Esophagus (tissue), 2 donors: ENCODE measurements around the gene C1orf159. TPM values are rescaled to one million over a fixed set of nuclear protein-coding genes. Genes with fewer than 3 reads are reported as not detected.

Source experiments
- H3K27ac ChIP-seq, 2 donors: one replicate each; pipeline ENCODE4 v1.5.1; 2013; ENCODE audit warnings: low read depth in 2 of 2, mild to moderate bottlenecking in 2 of 2, inconsistent platforms in 1 of 2, low read length in 1 of 2, moderate library complexity in 1 of 2
- H3K27me3 ChIP-seq, 2 donors: one replicate each; pipeline ENCODE4 v1.6.1; 2013; ENCODE audit warnings: low read length in 2 of 2, control low read depth in 1 of 2, mild to moderate bottlenecking in 1 of 2; ENCODE audit not compliant: insufficient read depth in 2 of 2, control insufficient read depth in 1 of 2
- H3K36me3 ChIP-seq, 2 donors: one replicate each; pipeline ENCODE4 v1.6.1; 2013; ENCODE audit warnings: low read length in 1 of 2; ENCODE audit not compliant: control insufficient read depth in 2 of 2, insufficient read depth in 2 of 2
- H3K4me1 ChIP-seq, 2 donors: one replicate each; pipeline ENCODE4 v1.6.1; 2013; ENCODE audit warnings: low read length in 1 of 2; ENCODE audit not compliant: control insufficient read depth in 2 of 2, insufficient read depth in 2 of 2
- H3K4me3 ChIP-seq, 2 donors: one replicate each; pipeline ENCODE4 v1.5.1; 2013; ENCODE audit warnings: low read length in 2 of 2, mild to moderate bottlenecking in 2 of 2, low read depth in 1 of 2, moderate library complexity in 1 of 2
- H3K9me3 ChIP-seq, 2 donors: one replicate each; pipeline ENCODE4 v1.6.1; 2013; ENCODE audit warnings: mild to moderate bottlenecking in 2 of 2, low read depth in 1 of 2, low read length in 1 of 2, moderate library complexity in 1 of 2; ENCODE audit not compliant: control insufficient read depth in 2 of 2, insufficient read depth in 1 of 2
- WGBS, 2 donors: extraction: QIAGEN DNeasy Blood & Tissue Kit; methylation state at CpG; one replicate each; pipeline ENCODE4 v1.1.7; 2013; 5-methylcytosine and 5-hydroxymethylcytosine counted together
- polyA plus RNA-seq, 2 donors: library from polyadenylated mRNA; stranded (reverse); fragments of 200-250 nt; gene quantifications; one replicate each; pipeline ENCODE4 v1.2.3, GENCODE V29; 2013
- donor health status: healthy with polysubstance abuse.
- donor health status: Bipolar disorder and iron deficiency.

Gene C1orf159
- polyA plus RNA-seq, 2 donors: 13.0 to 27.5 TPM

DNA sequence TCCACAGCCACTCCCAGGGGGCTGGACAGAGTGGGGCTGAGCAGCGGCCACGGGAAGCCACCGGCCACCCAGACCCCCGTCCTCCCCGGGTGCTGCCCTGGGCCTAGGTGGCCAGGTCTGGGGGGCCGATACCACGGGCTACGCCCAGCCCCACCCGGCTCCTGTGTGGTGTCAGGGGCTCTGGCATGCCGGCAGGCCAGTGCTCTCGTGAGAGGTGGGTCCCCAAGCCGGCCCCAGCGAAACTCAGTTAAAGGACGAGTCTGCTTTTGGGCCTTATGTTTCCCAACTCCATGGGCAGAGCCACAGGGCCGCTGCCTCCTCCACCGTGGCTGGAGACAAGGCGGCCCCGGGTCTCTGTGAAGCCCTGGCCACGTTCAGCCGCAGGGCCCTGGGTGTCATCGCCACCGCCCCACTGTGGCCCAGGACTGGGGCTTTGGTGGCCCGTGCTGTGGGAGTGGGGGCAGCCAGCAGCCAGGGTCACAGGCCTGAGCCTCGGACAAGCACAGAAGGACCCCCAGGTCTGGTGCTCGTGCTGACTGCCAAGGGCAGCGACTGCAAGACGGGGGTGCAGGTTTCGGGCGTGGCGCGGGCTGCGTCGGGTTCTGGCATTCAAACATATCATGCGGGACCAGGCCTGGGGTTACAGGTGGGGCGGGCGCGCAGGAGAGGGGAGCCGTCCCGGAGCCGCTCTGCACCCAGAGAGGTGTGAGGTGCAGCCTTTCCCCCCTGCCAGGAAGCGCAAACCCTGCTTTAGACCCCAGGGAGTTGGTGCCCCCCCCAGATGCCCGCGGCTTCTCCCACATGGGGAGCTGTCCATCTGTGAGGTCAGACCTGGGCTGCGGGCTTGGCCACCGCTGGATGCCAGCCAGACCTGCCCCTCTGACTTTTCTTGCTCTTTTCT, 11.9 kb upstream of the C1orf159 start:
- H3K4me1 ChIP-seq: peaks cover 0 to 4% of the 10 kb centered on the region in 2 donors
- no peaks in the 10 kb centered on the region for H3K27me3 ChIP-seq
- H3K9me3 ChIP-seq: peaks cover 0 to 5% of the 10 kb centered on the region in 2 donors
- WGBS, 2 donors: 77 to 84% methylated on average over 38 to 45 of the region's 45 CpGs
- no peaks in the 10 kb centered on the region for H3K36me3 ChIP-seq
- no peak overlapping the region for H3K27ac ChIP-seq
- no peak overlapping the region for H3K4me3 ChIP-seq

DNA sequence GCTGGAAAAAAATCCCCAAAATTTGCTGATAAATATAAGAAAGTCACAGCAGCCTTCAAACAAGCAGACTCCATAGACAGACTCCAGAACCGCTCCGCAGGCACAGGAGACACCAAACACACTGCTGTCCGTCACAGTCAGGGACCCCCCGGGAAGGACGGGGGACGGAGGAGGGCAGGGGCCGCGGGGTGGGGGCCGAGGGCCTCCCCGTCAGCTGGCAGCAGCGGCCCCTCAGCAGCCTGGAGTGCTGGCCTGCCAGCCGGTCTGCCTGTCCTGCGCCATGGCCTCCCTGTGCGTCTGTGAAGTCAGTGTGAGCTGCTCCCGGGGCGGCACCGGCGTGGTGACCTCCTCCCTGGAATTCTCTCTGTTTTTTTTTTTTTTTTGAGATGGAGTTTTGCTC, 10.1 kb upstream of the C1orf159 start:
- peaks cover 0 to 3% of the 10 kb centered on the region in 2 donors for H3K4me1 ChIP-seq

DNA sequence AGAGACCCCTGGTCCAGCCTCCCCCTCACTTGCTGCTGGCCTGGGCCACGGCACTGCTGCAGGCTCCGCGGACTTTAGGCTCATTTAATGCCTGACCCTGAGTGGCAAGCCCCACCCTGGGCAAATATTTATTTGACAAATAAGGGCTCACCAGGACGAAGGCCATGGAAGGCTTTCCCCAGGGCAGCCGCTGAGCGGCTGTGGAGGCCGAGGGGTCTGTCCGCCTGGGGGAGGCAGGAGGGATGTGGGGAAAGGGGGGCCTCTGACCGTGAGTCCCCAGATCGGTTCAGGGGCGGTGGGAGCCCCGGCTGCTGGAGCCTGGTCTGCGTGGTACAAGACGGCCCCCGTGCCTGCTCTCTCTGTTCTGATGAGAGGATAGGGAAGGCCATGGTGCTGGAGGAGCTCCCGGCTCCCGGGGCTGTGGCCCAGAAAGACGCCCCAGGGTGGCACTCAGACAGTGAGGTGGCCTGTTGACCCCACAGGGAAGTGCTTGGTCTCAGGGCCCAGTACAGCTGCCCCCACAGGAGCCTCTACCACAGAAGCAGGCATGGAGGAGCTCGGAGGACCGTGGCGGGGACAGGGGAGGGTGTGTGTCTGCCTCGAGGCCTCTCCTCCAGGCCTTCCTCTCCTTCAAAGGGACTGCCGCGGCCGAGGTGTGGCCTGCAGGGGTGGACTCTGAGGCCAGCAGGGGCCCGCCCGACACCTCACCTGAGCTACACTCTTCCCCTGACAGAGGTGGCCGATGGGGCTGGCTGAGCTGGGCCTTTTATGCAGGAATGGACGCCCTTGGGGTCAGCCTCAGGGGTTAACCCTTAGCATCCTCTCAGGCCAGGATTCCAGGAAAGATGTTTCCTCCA, 9.1 kb upstream of the C1orf159 start:
- Histone ChIP-seq H3K9me3 (peaks cover 0 to 5% of the 10 kb centered on the region in 2 donors), H3K27ac (no peak overlapping the region), H3K27me3 (no peaks in the 10 kb centered on the region), H3K4me3 (no peak overlapping the region), H3K36me3 (no peaks in the 10 kb centered on the region), H3K4me1 (peaks cover 0 to 3% of the 10 kb centered on the region in 2 donors)
- 69 to 75% methylated on average over 29 of the region's 29 CpGs for WGBS, 2 donors

More for the DNA sequence above, 10.1 kb upstream of the C1orf159 start:
- Histone ChIP-seq H3K9me3 (peaks cover 0 to 5% of the 10 kb centered on the region in 2 donors), H3K4me3 (no peak overlapping the region), H3K27ac (no peak overlapping the region), H3K36me3 (no peaks in the 10 kb centered on the region), H3K27me3 (no peaks in the 10 kb centered on the region)
- 84 to 88% methylated on average over 18 of the region's 18 CpGs for WGBS, 2 donors

DNA sequence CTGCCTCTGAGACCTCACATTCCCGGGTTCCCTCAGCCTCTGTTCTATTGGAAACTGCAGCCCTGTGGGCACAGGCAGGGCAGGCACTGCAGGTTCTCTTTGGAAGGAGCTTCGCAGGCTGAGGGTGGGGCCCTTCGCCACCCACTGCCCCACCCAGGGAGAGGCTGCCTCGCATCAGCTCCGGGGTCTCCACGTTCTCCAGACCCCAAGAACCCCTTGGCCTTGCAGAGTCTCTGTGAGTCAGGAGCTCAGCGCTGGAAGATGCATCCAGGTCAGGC, 8.6 kb upstream of the C1orf159 start:
- Histone ChIP-seq H3K9me3 (peaks cover 0 to 5% of the 10 kb centered on the region in 2 donors), H3K4me1 (peaks cover 0 to 3% of the 10 kb centered on the region in 2 donors), H3K4me3 (no peak overlapping the region), H3K27me3 (no peaks in the 10 kb centered on the region), H3K36me3 (no peaks in the 10 kb centered on the region), H3K27ac (no peak overlapping the region)
- WGBS, 2 donors: 66 to 71% methylated on average over 7 of the region's 7 CpGs

GRCh38 chr1:1123581-1124507, 8.0 kb upstream of the C1orf159 start:
- Histone ChIP-seq H3K9me3 (peaks cover 0 to 5% of the 10 kb centered on the region in 2 donors), H3K27ac (no peak overlapping the region), H3K4me1 (peaks cover 0 to 3% of the 10 kb centered on the region in 2 donors), H3K36me3 (no peaks in the 10 kb centered on the region), H3K27me3 (no peaks in the 10 kb centered on the region), H3K4me3 (no peak overlapping the region)
- 90% methylated on average over 23 of the region's 23 CpGs for WGBS, 2 donors

DNA sequence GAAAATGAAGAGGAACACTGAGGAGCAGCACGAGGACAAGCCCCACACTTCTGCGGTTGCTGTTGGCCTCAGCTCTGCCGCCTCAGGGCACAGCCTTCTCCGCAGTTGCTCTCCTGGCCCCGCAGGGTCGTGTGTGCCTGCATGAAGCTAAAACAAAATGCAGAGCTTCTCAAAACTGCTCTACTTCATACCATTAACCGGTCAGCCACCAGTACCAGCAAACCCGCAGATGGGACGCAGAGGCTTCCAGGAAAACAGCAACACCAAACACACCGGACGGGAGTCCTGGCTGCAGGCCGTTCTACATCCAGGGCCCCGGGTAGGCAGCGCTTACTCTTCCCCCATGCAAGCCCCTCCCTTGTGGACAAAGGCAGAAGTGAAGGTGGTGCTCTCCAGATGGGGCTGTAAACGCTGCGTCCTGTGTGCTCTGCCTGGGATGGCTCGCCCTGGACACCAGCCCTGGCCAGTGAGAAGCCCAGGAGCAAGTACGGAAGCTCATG, 7.1 kb upstream of the C1orf159 start:
- Histone ChIP-seq H3K4me3 (no peak overlapping the region), H3K36me3 (no peaks in the 10 kb centered on the region), H3K4me1 (peaks cover 0 to 3% of the 10 kb centered on the region in 2 donors), H3K27me3 (no peaks in the 10 kb centered on the region), H3K9me3 (peaks cover 0 to 7% of the 10 kb centered on the region in 2 donors), H3K27ac (no peak overlapping the region)
- WGBS, 2 donors: 64 to 69% methylated on average over 18 of the region's 18 CpGs

GRCh38 chr1:1122078-1122811, 6.4 kb upstream of the C1orf159 start:
- Histone ChIP-seq H3K27ac (no peak overlapping the region), H3K9me3 (peaks cover 0 to 8% of the 10 kb centered on the region in 2 donors), H3K4me3 (no peak overlapping the region), H3K4me1 (peaks cover 0 to 3% of the 10 kb centered on the region in 2 donors), H3K36me3 (no peaks in the 10 kb centered on the region), H3K27me3 (no peaks in the 10 kb centered on the region)
- 12 to 13% methylated on average over 29 to 39 of the region's 39 CpGs for WGBS, 2 donors

- 31 to 38% methylated on average over 15 of the region's 15 CpGs for WGBS, 2 donors
- Histone ChIP-seq H3K27me3 (no peaks in the 10 kb centered on the region), H3K27ac (no peak overlapping the region), H3K4me3 (no peak overlapping the region), H3K4me1 (peaks cover 0 to 3% of the 10 kb centered on the region in 2 donors), H3K36me3 (no peaks in the 10 kb centered on the region), H3K9me3 (peaks cover 0 to 8% of the 10 kb centered on the region in 2 donors)
Observed at GRCh38 chr1:1121611-1122077, 5.8 kb upstream of the C1orf159 start.
